Measurements from ENCODE around the gene CCDC134.

The CCDC134 gene

GRCh38 chr22:41847300-41847699, 46.8 kb downstream of the CCDC134 start:
- H3K9me3 ChIP-seq (replicated peaks in 1 of 11) = no peaks in the 10 kb centered on the region
- H3K36me3 ChIP-seq = peaks cover 13 to 82% (median 29%) of the 10 kb centered on the region in 11 experiments; a peak in 21 of 22 replicates
- no peak overlapping the region for H3K4me3 ChIP-seq
- peaks cover 43 to 69% (median 52%) of the 10 kb centered on the region in 10 experiments for H3K4me1 ChIP-seq
- H3K27ac ChIP-seq = peak overlapping the region in 3 of 11 experiments; percentile 1 to 68 (median 15); a peak in 2 of 22 replicates
- no peak overlapping the region for H3K9ac ChIP-seq
- no peak for TF ChIP-seq Cebpa-rat (IDR thresholded peaks at IDR 0.05)
- H3K27me3 ChIP-seq = no peaks in the 10 kb centered on the region
- peak overlapping the region in 6 of 11 experiments; percentile 9 to 66 (median 48); a peak in 5 of 22 replicates for H3K4me2 ChIP-seq
- peaks cover 59 to 100% (median 96%) of the 10 kb centered on the region in 11 experiments; a peak in 21 of 22 replicates for H4K20me1 ChIP-seq

- H3K36me3 ChIP-seq = peaks cover 1 to 80% (median 25%) of the 10 kb centered on the region in 11 experiments; a peak in 18 of 22 replicates
- H3K4me3 ChIP-seq = no peak overlapping the region
- H3K4me1 ChIP-seq = peaks cover 43 to 61% (median 50%) of the 10 kb centered on the region in 10 experiments
- no peaks in the 10 kb centered on the region for H3K27me3 ChIP-seq
- TF ChIP-seq Cebpa-rat (IDR thresholded peaks at IDR 0.05) = peak in 6 of 11 experiments; percentile 33 to 74 (median 38); a peak in 6 of 22 replicates
- no peaks in the 10 kb centered on the region for H3K9me3 ChIP-seq (replicated peaks in 1 of 11)
- peaks cover 47 to 100% (median 96%) of the 10 kb centered on the region in 11 experiments; a peak in 21 of 22 replicates for H4K20me1 ChIP-seq
- peak overlapping the region in 10 of 11 experiments; percentile 3 to 71 (median 52); a peak in 15 of 22 replicates for H3K4me2 ChIP-seq
- H3K9ac ChIP-seq = peak overlapping the region in 2 of 11 experiments; percentile 35 to 44; a peak in 3 of 22 replicates
- H3K27ac ChIP-seq = peak overlapping the region in 7 of 11 experiments; percentile 3 to 68 (median 29); a peak in 9 of 22 replicates
Observed at GRCh38 chr22:41848468-41848867, 48.0 kb downstream of the CCDC134 start.

GRCh38 chr22:41856469-41856868, 56.0 kb downstream of the CCDC134 start:
- Histone ChIP-seq H3K36me3 (peaks cover 0 to 31% (median 13%) of the 10 kb centered on the region in 11 experiments; a peak in 17 of 22 replicates), H3K4me3 (no peak overlapping the region), H3K4me1 (peaks cover 34 to 68% (median 57%) of the 10 kb centered on the region in 10 experiments), H3K9ac (peak overlapping the region in 1 of 11 experiments; percentile 26; a peak in 1 of 22 replicates), H3K27ac (peak overlapping the region in 3 of 11 experiments; percentile 20 to 66 (median 22); a peak in 3 of 22 replicates), H3K4me2 (peak overlapping the region in 1 of 11 experiments; percentile 60; a peak in 3 of 22 replicates), H4K20me1 (peaks cover 29 to 100% (median 95%) of the 10 kb centered on the region in 11 experiments; a peak in 21 of 22 replicates), H3K27me3 (no peaks in the 10 kb centered on the region), H3K9me3 (replicated peaks in 1 of 11) (no peaks in the 10 kb centered on the region)
- no peak for TF ChIP-seq Cebpa-rat (IDR thresholded peaks at IDR 0.05)

- no peaks in the 10 kb centered on the region for H3K9me3 ChIP-seq (replicated peaks in 1 of 11)
- peaks cover 43 to 76% (median 65%) of the 10 kb centered on the region in 10 experiments for H3K4me1 ChIP-seq
- H3K9ac ChIP-seq = peak overlapping the region in 2 of 11 experiments; percentile 9 to 26; a peak in 2 of 22 replicates
- H3K4me3 ChIP-seq = no peak overlapping the region
- H3K27me3 ChIP-seq = no peaks in the 10 kb centered on the region
- H3K36me3 ChIP-seq = peaks cover 0 to 24% (median 11%) of the 10 kb centered on the region in 11 experiments; a peak in 14 of 22 replicates
- H3K27ac ChIP-seq = peak overlapping the region in 7 of 11 experiments; percentile 8 to 66 (median 24); a peak in 7 of 22 replicates
- H3K4me2 ChIP-seq = peak overlapping the region in 9 of 11 experiments; percentile 7 to 81 (median 59); a peak in 15 of 22 replicates
- TF ChIP-seq Cebpa-rat (IDR thresholded peaks at IDR 0.05) = no peak
- peaks cover 34 to 100% (median 97%) of the 10 kb centered on the region in 11 experiments; a peak in 21 of 22 replicates for H4K20me1 ChIP-seq
Observed at GRCh38 chr22:41857155-41857859, 56.8 kb downstream of the CCDC134 start.

GRCh38 chr22:41857860-41858199, 57.4 kb downstream of the CCDC134 start:
- H3K4me3 ChIP-seq = no peak overlapping the region
- no peak overlapping the region for H3K9ac ChIP-seq
- peak overlapping the region in 7 of 11 experiments; percentile 10 to 50 (median 16); a peak in 6 of 22 replicates for H3K27ac ChIP-seq
- peaks cover 48 to 82% (median 71%) of the 10 kb centered on the region in 10 experiments for H3K4me1 ChIP-seq
- H3K27me3 ChIP-seq = no peaks in the 10 kb centered on the region
- H3K9me3 ChIP-seq (replicated peaks in 1 of 11) = no peaks in the 10 kb centered on the region
- H4K20me1 ChIP-seq = peaks cover 39 to 100% (median 97%) of the 10 kb centered on the region in 11 experiments; a peak in 21 of 22 replicates
- H3K36me3 ChIP-seq = peaks cover 0 to 22% (median 8%) of the 10 kb centered on the region in 11 experiments; a peak in 14 of 22 replicates
- peak overlapping the region in 10 of 11 experiments; percentile 5 to 81 (median 60); a peak in 13 of 22 replicates for H3K4me2 ChIP-seq
- TF ChIP-seq Cebpa-rat (IDR thresholded peaks at IDR 0.05) = no peak

GRCh38 chr22:41862160-41862529, 61.7 kb downstream of the CCDC134 start:
- TF ChIP-seq Cebpa-rat (IDR thresholded peaks at IDR 0.05) = no peak
- H3K36me3 ChIP-seq = peaks cover 19 to 34% (median 23%) of the 10 kb centered on the region in 11 experiments
- H3K27me3 ChIP-seq = no peaks in the 10 kb centered on the region
- H4K20me1 ChIP-seq = peaks cover 55 to 97% (median 93%) of the 10 kb centered on the region in 11 experiments; a peak in 21 of 22 replicates
- H3K4me2 ChIP-seq = peak overlapping the region; percentile 37 to 81 (median 67)
- no peak overlapping the region for H3K4me3 ChIP-seq
- peaks cover 50 to 74% (median 62%) of the 10 kb centered on the region in 10 experiments for H3K4me1 ChIP-seq
- peak overlapping the region; percentile 46 to 69 (median 62); a peak in 20 of 22 replicates for H3K9ac ChIP-seq
- H3K27ac ChIP-seq = peak overlapping the region in 9 of 11 experiments; percentile 59 to 78 (median 72); a peak in 19 of 22 replicates
- no peaks in the 10 kb centered on the region for H3K9me3 ChIP-seq (replicated peaks in 1 of 11)

GRCh38 chr22:41862530-41863266, 62.2 kb downstream of the CCDC134 start:
- Histone ChIP-seq H3K36me3 (peaks cover 25 to 40% (median 28%) of the 10 kb centered on the region in 11 experiments), H3K9ac (peak overlapping the region; percentile 46 to 69 (median 62); a peak in 20 of 22 replicates), H3K4me1 (peaks cover 45 to 68% (median 57%) of the 10 kb centered on the region in 10 experiments), H3K27me3 (no peaks in the 10 kb centered on the region), H3K4me2 (peak overlapping the region; percentile 37 to 81 (median 67)), H3K27ac (peak overlapping the region in 9 of 11 experiments; percentile 59 to 78 (median 72); a peak in 19 of 22 replicates), H4K20me1 (peaks cover 53 to 97% (median 94%) of the 10 kb centered on the region in 11 experiments; a peak in 21 of 22 replicates), H3K9me3 (replicated peaks in 1 of 11) (no peaks in the 10 kb centered on the region), H3K4me3 (no peak overlapping the region)
- TF ChIP-seq Cebpa-rat (IDR thresholded peaks at IDR 0.05) = no peak

GRCh38 chr22:41863472-41863871, 63.0 kb downstream of the CCDC134 start:
- no peak for TF ChIP-seq Cebpa-rat (IDR thresholded peaks at IDR 0.05)
- Histone ChIP-seq H4K20me1 (peaks cover 45 to 97% (median 95%) of the 10 kb centered on the region in 11 experiments; a peak in 21 of 22 replicates), H3K27ac (peak overlapping the region in 7 of 11 experiments; percentile 59 to 76 (median 72); a peak in 8 of 22 replicates), H3K9me3 (replicated peaks in 1 of 11) (no peaks in the 10 kb centered on the region), H3K4me1 (peaks cover 42 to 61% (median 53%) of the 10 kb centered on the region in 10 experiments), H3K27me3 (no peaks in the 10 kb centered on the region), H3K9ac (no peak overlapping the region), H3K4me3 (no peak overlapping the region), H3K4me2 (peak overlapping the region in 2 of 11 experiments; percentile 60 to 68; a peak in 1 of 22 replicates), H3K36me3 (peaks cover 33 to 48% (median 36%) of the 10 kb centered on the region in 11 experiments)

Measured in BLaER1 treated with 17β-estradiol and CSF1 and Interleukin-3, amounts not matched to agents 10 nM and 100 nM (cell line).